Fibroblast of villous mesenchyme (primary cell): ENCODE data around the gene LPAR1. TPM values are rescaled to one million over a fixed set of nuclear protein-coding genes. Genes with fewer than 3 reads are reported as not detected.

Experiments used
- DNase-seq: peaks from one replicate; pipeline ENCODE4 v3.0.0-alpha.2; 2010; ENCODE audit warnings: low read depth
- H3K4me3 ChIP-seq: 2 replicates; pipeline ENCODE4 v1.5.1; 2011; ENCODE audit warnings: low read depth, mild to moderate bottlenecking, low read length
- CTCF ChIP-seq: IDR thresholded peaks from 2 replicates; pipeline ENCODE4 v1.5.1; 2012; ENCODE audit warnings: low read depth, mild to moderate bottlenecking, low read length; ENCODE audit not compliant: insufficient read depth
- total RNA-seq: library from RNA; depleted of rRNA; stranded (reverse); fragments of >200 nt; gene quantifications from 2 replicates; pipeline ENCODE4 v1.2.3, GENCODE V29; 2012

The LPAR1 gene
- total RNA-seq, 1 donor, result 108 TPM

DNA sequence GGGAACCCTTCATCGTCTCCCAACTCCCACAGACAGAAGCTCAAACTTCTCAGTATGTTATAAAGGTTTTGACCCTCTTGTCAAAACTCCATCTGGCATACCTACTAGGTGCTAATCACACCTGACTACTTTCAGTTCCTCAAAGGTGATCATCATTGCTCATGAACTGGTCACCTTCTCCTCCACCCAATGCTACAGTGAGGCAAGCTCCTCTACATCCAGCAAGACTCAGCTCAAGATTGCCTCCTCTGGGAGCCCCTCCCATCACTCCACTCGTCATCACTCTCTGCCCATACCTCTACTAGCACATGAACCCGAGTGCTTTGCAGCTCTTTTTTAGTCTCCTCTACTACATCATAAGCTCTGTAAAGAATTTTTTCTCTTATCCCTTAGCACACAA, 102.4 kb downstream of the LPAR1 start:
- no peak for DNase-seq
- TF ChIP-seq CTCF, result no peak
- H3K4me3 ChIP-seq, result no peak overlapping the region

GRCh38 chr9:110933350-110934001, 104.8 kb downstream of the LPAR1 start:
- no peak for TF ChIP-seq CTCF
- DNase-seq, result no peak
- H3K4me3 ChIP-seq, result no peak overlapping the region

DNA sequence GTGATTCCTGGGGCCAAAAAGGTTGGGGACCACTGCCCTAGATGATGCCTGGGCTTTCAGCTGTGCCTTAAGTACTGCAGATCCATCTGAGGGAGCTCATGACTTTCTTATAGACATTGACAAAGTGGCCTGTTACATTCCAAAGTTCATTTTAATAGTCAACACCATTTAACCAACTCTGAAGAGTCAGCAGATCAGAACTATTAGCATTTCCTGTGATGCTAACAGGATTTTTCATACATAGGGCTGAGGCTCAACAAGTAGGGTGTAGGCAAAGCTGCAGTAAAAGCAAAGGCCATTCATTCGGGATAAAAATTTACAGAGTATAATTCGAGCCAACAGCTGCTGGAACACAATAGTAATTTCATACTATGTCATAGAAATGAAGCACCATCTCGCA, 105.4 kb downstream of the LPAR1 start:
- no peak overlapping the region for H3K4me3 ChIP-seq
- DNase-seq, result no peak
- no peak for TF ChIP-seq CTCF

- no peak for DNase-seq
Measured at GRCh38 chr9:110928599-110928998, 109.7 kb downstream of the LPAR1 start.

DNA sequence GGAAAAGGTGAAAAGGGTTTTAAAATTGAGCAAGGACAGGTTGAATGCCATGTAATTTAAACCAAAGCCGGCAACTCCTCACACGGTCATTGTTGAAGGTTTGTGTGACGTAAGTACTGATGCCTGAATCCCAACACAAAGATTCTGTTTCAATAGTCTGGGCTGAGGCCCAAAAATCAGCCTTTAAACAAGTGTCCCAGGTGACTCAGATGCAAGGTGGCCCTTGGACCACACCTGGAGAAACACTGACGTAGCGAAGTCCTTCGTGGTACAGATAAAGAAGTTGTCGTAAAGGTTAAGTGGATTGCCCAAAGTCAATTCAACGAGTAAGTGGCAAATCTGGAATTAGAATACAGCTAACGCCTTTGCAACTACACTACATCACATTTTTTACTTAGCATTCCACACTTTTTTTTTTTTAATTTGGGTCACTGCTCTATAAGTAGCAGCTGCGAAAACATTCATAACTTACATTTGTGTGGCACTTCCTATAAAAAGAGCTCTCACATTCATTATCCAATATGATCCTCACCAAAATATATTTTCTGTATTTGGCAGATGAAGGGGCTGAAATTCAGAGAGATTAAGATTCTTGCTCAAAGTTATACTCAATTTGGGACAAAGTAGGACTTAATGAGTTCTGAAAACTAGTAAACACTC, 111.3 kb downstream of the LPAR1 start:
- DNase-seq, result no peak
- no peak for TF ChIP-seq CTCF
- H3K4me3 ChIP-seq, result no peak overlapping the region

More at GRCh38 chr9:110928599-110928998, 109.7 kb downstream of the LPAR1 start:
- H3K4me3 ChIP-seq, result no peak overlapping the region
- no peak for TF ChIP-seq CTCF

- no peak for TF ChIP-seq CTCF
- no peak overlapping the region for H3K4me3 ChIP-seq
- peak; percentile 95 for DNase-seq
Measured at GRCh38 chr9:110923601-110924000, 114.7 kb downstream of the LPAR1 start.
